ENCODE results near the gene ALDH3A2.

- TF ChIP-seq CTCF (IDR thresholded peaks at IDR 0.05) (no peak), EZH2 (IDR thresholded peaks at IDR 0.05; ENCODE audit: borderline replicate concordance, insufficient read depth, low read depth, low read length, poor library complexity, severe bottlenecking) (no peak)
These were observed 5.9 kb downstream of the ALDH3A2 start for GRCh38 chr17:19654342-19654886.
